SK-N-SH (cell line): ENCODE results near the gene KCNQ5. TPM values are rescaled to one million over a fixed set of nuclear protein-coding genes. Genes with fewer than 3 reads are reported as not detected.

Experiments
- CTCF ChIA-PET: fragments of 300-600, 350-600 bp; formaldehyde crosslinking; extraction: SDS; loops from one replicate; lab custom pipeline; 2021; lab: Yijun Ruan, JAX
- POLR2A ChIA-PET: fragments of 350-600 bp; sonication (Branson Sonifier 250); formaldehyde crosslinking; extraction: SDS; loops from one replicate; lab custom pipeline; 2020; ENCODE audit warnings: antibody characterized with exemption, inconsistent platforms; lab: Yijun Ruan, JAX
- DNase-seq: peaks from one replicate; pipeline ENCODE4 v3.0.0; 2012
- H2AFZ ChIP-seq: fragments of 200-600 bp; sonication (generic); 2 replicates; pipeline ENCODE4 v1.8.1; 2016; ENCODE audit warnings: antibody characterized with exemption, mild to moderate bottlenecking, low read depth
- H3F3A ChIP-seq: fragments of 200-600 bp; sonication (generic); replicated peaks from 2 replicates; pipeline ENCODE3; 2016; ENCODE audit warnings: antibody characterized with exemption, mild to moderate bottlenecking; ENCODE audit not compliant: insufficient read depth
- H3K27ac ChIP-seq, 2 experiments: fragments of 200-500 bp in 1 of 2; fragments of 200-600 bp in 1 of 2; sonication (Bioruptor generic) in 1 of 2; sonication (generic), shearing (Covaris generic) in 1 of 2; 2 replicates each; pipeline versions ENCODE4 v1.5.1 to v1.6.1; 2014 to 2016; ENCODE audit warnings: low read depth in 2 of 2, inconsistent platforms in 1 of 2, low read length in 1 of 2, mild to moderate bottlenecking in 1 of 2, mixed read lengths in 1 of 2
- H3K27me3 ChIP-seq: fragments of 200-600 bp; sonication (generic), shearing (Covaris generic); 2 replicates; pipeline ENCODE4 v1.6.1; 2016; ENCODE audit warnings: mixed run types; ENCODE audit not compliant: insufficient read depth
- H3K36me3 ChIP-seq, 2 experiments: fragments of 200-500 bp in 1 of 2; fragments of 200-600 bp in 1 of 2; sonication (Bioruptor generic) in 1 of 2; sonication (generic) in 1 of 2; replicated peaks in 1 of 2; 2 replicates each; pipeline versions ENCODE3 to v1.5.1; 2014 to 2016; ENCODE audit warnings: low read length in 1 of 2, mild to moderate bottlenecking in 1 of 2; ENCODE audit not compliant: insufficient read depth in 2 of 2, control insufficient read depth in 1 of 2
- H3K4me1 ChIP-seq, 2 experiments: fragments of 200-500 bp in 1 of 2; fragments of 200-600 bp in 1 of 2; sonication (Bioruptor generic) in 1 of 2; sonication (generic), shearing (Covaris generic) in 1 of 2; 2 replicates each; pipeline versions ENCODE4 v1.5.1 to v1.6.1; 2014 to 2016; ENCODE audit warnings: low read depth in 1 of 2, low read length in 1 of 2, mixed run types in 1 of 2; ENCODE audit not compliant: insufficient read depth in 2 of 2, control insufficient read depth in 1 of 2
- H3K4me2 ChIP-seq: fragments of 200-600 bp; sonication (generic), shearing (Covaris generic); 2 replicates; pipeline ENCODE4 v1.6.1; 2017; ENCODE audit warnings: mixed run types
- H3K4me3 ChIP-seq, 2 experiments: fragments of 200-500 bp in 1 of 2; fragments of 200-600 bp in 1 of 2; sonication (Bioruptor generic) in 1 of 2; sonication (generic), shearing (Covaris generic) in 1 of 2; 2 replicates each; pipeline versions ENCODE4 v1.5.1 to v1.8.1; 2014 to 2016; ENCODE audit warnings: low read depth in 2 of 2, inconsistent platforms in 1 of 2, low read length in 1 of 2, mild to moderate bottlenecking in 1 of 2, mixed read lengths in 1 of 2, moderate library complexity in 1 of 2
- H3K79me2 ChIP-seq: fragments of 200-600 bp; sonication (generic); 2 replicates; pipeline ENCODE4 v1.8.1; 2017; ENCODE audit warnings: mild to moderate bottlenecking; ENCODE audit not compliant: insufficient read depth
- H3K9ac ChIP-seq: fragments of 200-600 bp; sonication (generic); 2 replicates; pipeline ENCODE4 v1.6.1; 2017; ENCODE audit warnings: mixed run types
- H3K9me2 ChIP-seq: fragments of 200-600 bp; sonication (generic); 2 replicates; pipeline ENCODE4 v1.6.1; 2017; ENCODE audit warnings: mixed run types
- H3K9me3 ChIP-seq: fragments of 200-600 bp; sonication (generic); 2 replicates; pipeline ENCODE4 v1.6.1; 2017; ENCODE audit warnings: mixed run types, mild to moderate bottlenecking, moderate library complexity
- H4K20me1 ChIP-seq: fragments of 200-600 bp; sonication (generic); 2 replicates; pipeline ENCODE4 v1.6.1; 2017; ENCODE audit warnings: mild to moderate bottlenecking, mixed run types; ENCODE audit not compliant: insufficient read depth
- CHD2 ChIP-seq: fragments of 150-350 bp; IDR thresholded peaks from 2 replicates; pipeline ENCODE4 v1.6.1; 2018; ENCODE audit warnings: low read length; ENCODE audit not compliant: partially characterized antibody
- ELF1 ChIP-seq: IDR thresholded peaks from 2 replicates; pipeline ENCODE4 v1.4.0; 2012
- EP300 ChIP-seq, 2 experiments: IDR thresholded peaks; 2 replicates each; pipeline versions ENCODE4 v1.4.0 to v1.6.1; 2012; ENCODE audit warnings: borderline replicate concordance in 1 of 2, low read depth in 1 of 2, low read length in 1 of 2
- EZH2phosphoT487 ChIP-seq: fragments of 200-600 bp; sonication (generic); IDR thresholded peaks from 2 replicates; pipeline ENCODE4 v1.6.1; 2017; ENCODE audit warnings: low read depth, mixed run types, mild to moderate bottlenecking, antibody characterized with exemption, moderate library complexity, borderline replicate concordance
- GATA2 ChIP-seq: sonication (generic); formaldehyde crosslinking; IDR thresholded peaks from 2 replicates; pipeline ENCODE4 v1.5.0; 2020; ENCODE audit warnings: mild to moderate bottlenecking, missing genetic modification reagents
- IRF3 ChIP-seq: fragments of 150-350 bp; IDR thresholded peaks from 2 replicates; pipeline ENCODE4 v1.6.1; 2016; ENCODE audit warnings: mild to moderate bottlenecking, low read depth, low read length
- JUND ChIP-seq: IDR thresholded peaks from 2 replicates; pipeline ENCODE4 v1.4.0; 2012
- MEF2A ChIP-seq: IDR thresholded peaks from 2 replicates; pipeline ENCODE4 v1.4.0; 2012; ENCODE audit warnings: low read depth, borderline replicate concordance
- NFIC ChIP-seq: IDR thresholded peaks from 2 replicates; pipeline ENCODE4 v1.4.0; 2012; ENCODE audit warnings: borderline replicate concordance
- NRF1 ChIP-seq: IDR thresholded peaks from 2 replicates; pipeline ENCODE4 v1.6.1; 2012; ENCODE audit warnings: low read depth, mild to moderate bottlenecking, low read length
- RAD21 ChIP-seq: IDR thresholded peaks from 2 replicates; pipeline ENCODE4 v1.6.1; 2012; ENCODE audit warnings: mild to moderate bottlenecking, low read length
- RCOR1 ChIP-seq: fragments of 150-350 bp; IDR thresholded peaks from 2 replicates; pipeline ENCODE4 v1.6.1; 2017; ENCODE audit warnings: antibody characterized with exemption, low read length
- RFX5 ChIP-seq: IDR thresholded peaks from 2 replicates; pipeline ENCODE4 v1.6.1; 2012; ENCODE audit warnings: mild to moderate bottlenecking, improper control_type of control experiment, low read length
- RXRA ChIP-seq: IDR thresholded peaks from 2 replicates; pipeline ENCODE4 v1.4.0; 2012; ENCODE audit warnings: low read depth, mild to moderate bottlenecking, borderline replicate concordance
- TAF1 ChIP-seq: IDR thresholded peaks from 2 replicates; pipeline ENCODE4 v1.6.1; 2012; ENCODE audit warnings: low read depth, mild to moderate bottlenecking, low read length, moderate library complexity, borderline replicate concordance
- USF1 ChIP-seq: IDR thresholded peaks from 2 replicates; pipeline ENCODE4 v1.4.0; 2012; ENCODE audit warnings: low read depth, borderline replicate concordance
- USF2 ChIP-seq: fragments of 150-350 bp; IDR thresholded peaks from 2 replicates; pipeline ENCODE4 v1.6.1; 2017; ENCODE audit warnings: antibody characterized with exemption, low read length, low read depth, borderline replicate concordance
- YY1 ChIP-seq: IDR thresholded peaks from 2 replicates; pipeline ENCODE4 v1.4.0; 2012; ENCODE audit warnings: low read depth, mild to moderate bottlenecking
- WGBS: methylation state at CpG from one replicate; pipeline ENCODE4 v1.1.6; 2017; ENCODE audit warnings: low lambda C conversion rate; 5-methylcytosine and 5-hydroxymethylcytosine counted together
- polyA plus RNA-seq, 3 experiments: library from polyadenylated mRNA; depleted of rRNA; stranded (reverse); fragments of >200 nt; gene quantifications; 2 replicates each; pipeline ENCODE4 v1.2.3, GENCODE V29; 2012

The KCNQ5 gene
- polyA plus RNA-seq, 1 of the 3 experiments (the other 2 are of a cell fraction): 3.2 TPM

- no peak for DNase-seq
- H4K20me1 ChIP-seq: no peaks in the 10 kb centered on the region
- WGBS: 81% methylated on average over 1 of the region's 1 CpG
- ChIA-PET POLR2A (no interaction called here), CTCF (interaction anchor here (0.7 to 1.0 kb wide), 2 partner anchors 46 to 47 kb away, joined by 3 read pairs; no protein-coding TSS in a partner anchor)
- no peaks in the 10 kb centered on the region for H3K4me1 ChIP-seq
- H3K36me3 ChIP-seq: peaks cover 0 to 19% of the 10 kb centered on the region in 2 experiments
- no peak overlapping the region for H3K4me2 ChIP-seq
- peaks cover 16% of the 10 kb centered on the region; the same call in 1 of the 2 replicates for H3K9me3 ChIP-seq
- no peaks in the 10 kb centered on the region for H3F3A ChIP-seq
- H3K27ac ChIP-seq: no peak overlapping the region
- H3K9ac ChIP-seq: no peak overlapping the region
- H2AFZ ChIP-seq: no peak overlapping the region
- peaks cover 3% of the 10 kb centered on the region; the same call in 1 of the 2 replicates for H3K79me2 ChIP-seq
- H3K9me2 ChIP-seq: no peaks in the 10 kb centered on the region
- no peak for TF ChIP-seq EZH2phosphoT487
- no peak for TF ChIP-seq MEF2A
- TF ChIP-seq USF2: no peak
- TF ChIP-seq RXRA: no peak
- TF ChIP-seq IRF3: no peak
- TF ChIP-seq RFX5: no peak
- TF ChIP-seq EP300 (IDR thresholded peaks at IDR 0.05; ENCODE audit: borderline replicate concordance in 1 of 2, low read depth in 1 of 2, low read length in 1 of 2): no peak
- no peak for TF ChIP-seq NFIC
- no peak for TF ChIP-seq RCOR1
- no peak for TF ChIP-seq YY1
- no peak for TF ChIP-seq CHD2
- no peak for TF ChIP-seq ELF1
- TF ChIP-seq USF1: no peak
- no peak for TF ChIP-seq NRF1
- TF ChIP-seq GATA2 (CRISPR knock-in tag): no peak
- TF ChIP-seq TAF1: no peak
- TF ChIP-seq JUND: no peak
- no peak for TF ChIP-seq RAD21
- H3K4me3 ChIP-seq: no peak overlapping the region
- no peaks in the 10 kb centered on the region for H3K27me3 ChIP-seq
These were observed 268.4 kb downstream of the KCNQ5 start for GRCh38 chr6:72890233-72890632.

GRCh38 chr6:72890671-72891070 is 268.8 kb downstream of the KCNQ5 start:
- Histone ChIP-seq H3K36me3 (peaks cover 0 to 19% of the 10 kb centered on the region in 2 experiments), H3K9ac (no peak overlapping the region), H3K4me1 (no peaks in the 10 kb centered on the region), H3K4me2 (no peak overlapping the region), H3K9me3 (peaks cover 13% of the 10 kb centered on the region; the same call in 1 of the 2 replicates), H3K4me3 (no peak overlapping the region), H3K79me2 (peaks cover 3% of the 10 kb centered on the region; the same call in 1 of the 2 replicates), H4K20me1 (no peaks in the 10 kb centered on the region), H3F3A (peaks cover under 1% of the 10 kb centered on the region), H3K27ac (no peak overlapping the region), H3K27me3 (no peaks in the 10 kb centered on the region), H2AFZ (no peak overlapping the region), H3K9me2 (no peaks in the 10 kb centered on the region)
- TF ChIP-seq USF2: no peak
- TF ChIP-seq TAF1: no peak
- POLR2A ChIA-PET: no interaction called here
- CTCF ChIA-PET: no interaction called here
- DNase-seq: no peak
